Lower lobe of right lung (tissue), 2 donors: ENCODE results near the gene NOXO1. TPM values are rescaled to one million over a fixed set of nuclear protein-coding genes. Genes with fewer than 3 reads are reported as not detected.
A peak's percentile ranks its signal among the peaks of the same experiment; 100 is the strongest.
"Not testable (repeated sequence)": the region's sequence is repeated elsewhere in the genome, so short reads cannot be mapped to it uniquely, and the experiment has no call there.

Source experiments
- ATAC-seq, 2 donors: fragments of 200-7000 bp; cut with Tn5 transposase; one replicate each; pipeline ENCODE4 v1.9.1; 2020 to 2022; ENCODE audit warnings: mild to moderate bottlenecking in 2 of 2, moderate library complexity in 2 of 2
- DNase-seq: peaks from one replicate; pipeline ENCODE4 v3.0.0-alpha.2; 2020
- H3K27ac ChIP-seq: fragments of 200-600 bp; one replicate; pipeline ENCODE4 v1.8.0; 2022
- H3K27me3 ChIP-seq: fragments of 200-600 bp; one replicate; pipeline ENCODE4 v1.8.0; 2022; ENCODE audit warnings: low read depth
- H3K36me3 ChIP-seq: fragments of 200-600 bp; one replicate; pipeline ENCODE4 v1.8.0; 2022; ENCODE audit warnings: mild to moderate bottlenecking
- H3K4me1 ChIP-seq: fragments of 200-600 bp; one replicate; pipeline ENCODE4 v1.8.0; 2022
- H3K4me3 ChIP-seq: fragments of 200-600 bp; one replicate; pipeline ENCODE4 v1.8.0; 2022; ENCODE audit warnings: mild to moderate bottlenecking
- H3K9me3 ChIP-seq: fragments of 200-600 bp; one replicate; pipeline ENCODE4 v1.8.0; 2022
- intact Hi-C: fragments of 100-400 bp; cut with DNase I; formaldehyde crosslinking; loops from one replicate; pipeline ENCODE4 v1.11.0; 2022
- total RNA-seq: library from RNA; stranded (reverse); fragmentation: NEBNext Ultra II Directional; extraction: Animal tissue kit (Norgen Biotek cat#: 25700); gene quantifications from one replicate; pipeline ENCODE4 v1.2.1, GENCODE V29; 2021
- TF ChIP-seq, protein P1 (sequence below): fragments of 200-600 bp; IDR thresholded peaks from one replicate; pipeline ENCODE4 v1.8.0; 2022; ENCODE audit warnings: antibody characterized with exemption, mild to moderate bottlenecking
- donor health status: DM: no; HTN: yes; CAD: no; lungs with severe emphysema.

NOXO1 gene
- total RNA-seq, 1 donor from 2014 or later: 1.7 TPM

DNA sequence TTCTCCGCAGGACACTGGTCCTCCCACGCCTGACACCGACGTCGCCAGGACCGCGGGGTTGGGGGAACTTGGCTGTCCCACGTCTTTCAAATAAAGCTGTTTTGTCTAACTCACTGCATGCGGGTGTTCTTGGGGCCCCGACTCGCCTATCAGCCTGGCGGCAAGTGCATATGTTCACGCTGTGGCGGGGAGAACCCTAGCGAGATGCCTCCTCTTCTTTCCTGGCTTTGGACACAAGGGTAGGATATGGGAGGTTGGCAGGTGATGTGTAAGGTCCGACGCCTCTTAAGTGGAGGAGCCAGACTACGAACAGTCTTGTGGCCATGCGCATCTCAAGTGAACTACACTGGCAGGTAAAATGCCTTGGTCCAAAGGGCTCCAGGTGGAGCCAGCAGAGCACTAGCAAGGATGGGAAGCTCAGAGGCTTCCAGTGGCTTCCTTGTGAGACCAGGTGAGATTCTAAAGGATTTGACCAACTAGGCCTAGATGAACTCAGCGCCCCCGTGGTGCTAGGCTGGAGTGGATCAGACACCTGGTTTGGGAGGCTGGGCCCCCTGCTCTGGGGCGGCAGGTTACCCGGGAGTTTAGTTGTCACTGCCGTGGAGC is 15.8 kb downstream of the NOXO1 start:
- Histone ChIP-seq H3K27me3 (no peaks in the 10 kb centered on the region), H3K36me3 (peaks cover 26% of the 10 kb centered on the region), H3K9me3 (no peaks in the 10 kb centered on the region), H3K4me1 (peaks cover 33% of the 10 kb centered on the region), H3K27ac (peak overlapping the region; percentile 98), H3K4me3 (peak overlapping the region; percentile 92)
- DNase-seq: no peak
- intact Hi-C loops: no loop called here
- TF ChIP-seq, protein P1, sequence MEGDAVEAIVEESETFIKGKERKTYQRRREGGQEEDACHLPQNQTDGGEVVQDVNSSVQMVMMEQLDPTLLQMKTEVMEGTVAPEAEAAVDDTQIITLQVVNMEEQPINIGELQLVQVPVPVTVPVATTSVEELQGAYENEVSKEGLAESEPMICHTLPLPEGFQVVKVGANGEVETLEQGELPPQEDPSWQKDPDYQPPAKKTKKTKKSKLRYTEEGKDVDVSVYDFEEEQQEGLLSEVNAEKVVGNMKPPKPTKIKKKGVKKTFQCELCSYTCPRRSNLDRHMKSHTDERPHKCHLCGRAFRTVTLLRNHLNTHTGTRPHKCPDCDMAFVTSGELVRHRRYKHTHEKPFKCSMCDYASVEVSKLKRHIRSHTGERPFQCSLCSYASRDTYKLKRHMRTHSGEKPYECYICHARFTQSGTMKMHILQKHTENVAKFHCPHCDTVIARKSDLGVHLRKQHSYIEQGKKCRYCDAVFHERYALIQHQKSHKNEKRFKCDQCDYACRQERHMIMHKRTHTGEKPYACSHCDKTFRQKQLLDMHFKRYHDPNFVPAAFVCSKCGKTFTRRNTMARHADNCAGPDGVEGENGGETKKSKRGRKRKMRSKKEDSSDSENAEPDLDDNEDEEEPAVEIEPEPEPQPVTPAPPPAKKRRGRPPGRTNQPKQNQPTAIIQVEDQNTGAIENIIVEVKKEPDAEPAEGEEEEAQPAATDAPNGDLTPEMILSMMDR: no peak
- peak in 1 of 2 donors; percentile 2 for ATAC-seq

DNA sequence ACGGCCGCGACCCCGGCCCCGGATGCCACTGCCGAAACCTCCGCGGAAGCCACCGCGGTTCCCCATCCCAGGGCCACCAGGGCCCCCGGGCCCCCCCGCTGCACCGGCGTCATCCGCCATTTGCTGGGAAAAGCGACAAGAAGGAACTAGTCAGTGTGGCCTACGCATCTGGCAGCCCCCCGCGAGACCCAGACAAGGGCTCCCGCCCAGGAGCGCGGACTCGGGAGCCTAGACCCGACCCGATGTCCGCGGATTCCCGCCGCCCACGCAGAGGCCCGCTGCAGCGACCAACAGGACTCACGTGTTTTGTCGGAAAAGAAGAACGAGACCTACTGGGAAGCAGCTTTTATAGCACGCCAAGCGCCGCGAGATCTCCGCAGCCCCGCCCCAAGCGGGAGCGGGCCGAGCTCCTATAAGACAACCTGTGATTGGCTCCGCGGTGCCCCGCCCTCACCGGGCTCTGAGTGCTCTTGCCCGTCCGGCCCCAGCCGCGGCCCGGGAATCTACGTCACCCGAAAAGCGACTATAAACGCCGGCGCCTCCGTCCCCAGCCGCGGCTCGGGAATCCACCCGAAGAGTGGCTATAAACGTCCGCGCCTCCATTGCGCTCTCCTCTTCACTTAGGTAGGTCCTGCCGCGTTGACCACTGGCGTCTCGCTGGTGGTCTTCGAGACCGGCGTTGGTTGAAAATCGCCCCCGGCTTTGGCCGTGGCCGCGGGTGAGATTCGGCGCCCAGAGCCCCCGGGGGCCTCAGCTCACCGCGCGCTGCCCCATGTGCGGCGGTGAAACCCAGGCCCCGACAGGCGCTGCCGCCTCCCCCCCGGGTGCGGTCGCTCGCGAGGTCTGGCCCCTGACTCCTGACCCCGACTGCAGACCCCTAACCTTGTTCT is 16.5 kb downstream of the NOXO1 start, which contains the start of gene RPS2:
Gene RPS2 (minus strand): TSS at position 321 of the 890 bp plus-strand sequence. CDS start 201 bp downstream, at position 120.
- peak within 1 kb of the TSS; percentile 92 for H3K4me3 ChIP-seq
- peaks cover 26% of the 10 kb centered on the region for H3K36me3 ChIP-seq
- peak; percentile 100 for DNase-seq
- ATAC-seq: peak; percentile 97 to 99
- peaks cover 40% of the 10 kb centered on the region for H3K4me1 ChIP-seq
- H3K9me3 ChIP-seq: no peaks in the 10 kb centered on the region
- TF ChIP-seq, protein P1: no peak
- H3K27ac ChIP-seq: peak within 1 kb of the TSS; percentile 98
- no peaks in the 10 kb centered on the region for H3K27me3 ChIP-seq
- intact Hi-C loops: no loop called here

DNA sequence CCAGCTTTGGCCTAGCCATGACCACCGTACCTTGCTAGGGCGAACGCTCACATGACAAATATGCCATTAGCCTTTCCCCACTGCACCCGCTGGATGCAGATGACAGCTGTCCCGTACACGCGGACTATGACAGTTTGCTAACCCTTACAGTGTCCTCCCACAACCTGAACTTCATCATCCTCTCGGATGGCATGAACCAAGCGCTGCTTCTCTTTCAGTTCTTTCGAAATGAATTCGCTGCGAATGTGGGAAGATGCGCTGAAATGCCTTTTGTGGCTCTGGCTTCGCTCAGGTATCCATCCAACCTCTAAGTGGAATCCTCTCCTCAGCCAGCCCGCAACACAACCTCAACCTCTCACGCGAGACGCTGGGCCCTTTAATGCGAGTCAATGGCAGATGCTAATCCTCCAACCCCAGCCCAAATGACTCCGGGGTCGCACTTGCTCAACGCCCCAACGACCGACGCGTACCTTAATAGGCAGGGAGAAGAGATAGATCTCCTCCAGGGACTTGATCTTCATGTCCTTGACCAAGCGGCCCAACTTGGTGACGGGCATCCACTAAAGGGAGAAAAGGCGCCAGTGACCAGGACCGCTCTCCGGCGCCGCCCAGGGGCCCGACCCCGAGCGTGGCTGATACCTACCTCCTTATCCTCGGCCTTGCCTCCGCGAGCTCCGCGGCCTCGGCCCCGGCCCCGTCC is 17.3 kb downstream of the NOXO1 start:
- Histone ChIP-seq H3K9me3 (no peaks in the 10 kb centered on the region), H3K27me3 (no peaks in the 10 kb centered on the region), H3K4me3 (peak overlapping the region; percentile 92), H3K4me1 (peaks cover 42% of the 10 kb centered on the region), H3K36me3 (peaks cover 26% of the 10 kb centered on the region), H3K27ac (peak overlapping the region; percentile 98)
- ATAC-seq (peak; percentile 4 to 40), DNase-seq (no peak)
- TF ChIP-seq, protein P1: no peak
- intact Hi-C loops: no loop called here

DNA sequence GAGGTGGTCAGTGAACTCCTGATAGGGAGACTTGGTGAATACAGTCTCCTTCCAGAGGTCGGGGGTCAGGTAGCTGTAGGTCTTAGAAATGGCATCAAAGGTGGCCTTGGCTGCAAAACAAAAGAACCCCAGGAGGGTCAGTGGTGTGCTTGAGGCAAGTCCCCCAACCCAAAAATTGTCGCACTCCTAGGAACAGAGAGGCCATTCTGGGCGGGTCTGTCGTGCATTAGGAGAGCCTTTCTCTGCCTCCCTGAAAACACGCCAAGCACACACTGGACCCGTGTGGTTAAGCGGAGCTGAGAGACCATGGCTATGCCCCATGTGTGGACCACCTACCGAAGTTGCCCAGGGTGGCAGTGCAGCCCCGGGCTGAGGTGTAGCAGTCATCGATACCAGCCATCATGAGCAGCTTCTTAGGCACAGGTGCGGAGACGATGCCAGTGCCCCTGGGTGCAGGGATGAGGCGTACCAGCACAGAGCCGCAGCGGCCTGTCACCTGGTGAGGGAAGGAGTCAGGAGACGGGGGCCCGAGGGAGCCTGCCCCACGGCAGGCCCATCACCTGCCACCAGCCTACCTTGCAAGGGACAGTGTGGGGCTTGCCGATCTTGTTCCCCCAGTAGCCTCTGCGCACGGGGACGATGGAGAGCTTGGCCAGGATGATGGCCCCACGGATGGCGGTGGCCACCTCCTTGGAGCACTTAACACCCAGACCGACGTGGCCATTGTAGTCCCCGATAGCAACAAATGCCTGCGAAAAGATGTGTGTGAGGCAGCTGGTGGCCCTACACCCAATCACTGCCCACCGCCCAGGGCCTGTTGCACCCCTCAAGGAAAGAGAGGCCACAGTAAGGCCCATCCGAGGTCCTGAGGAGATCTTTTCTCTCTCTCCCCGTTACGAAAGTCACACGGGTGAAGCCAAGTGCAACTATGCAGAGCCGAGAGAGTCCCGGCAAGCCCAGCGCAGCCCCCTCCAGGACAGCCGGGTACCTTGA is 18.8 kb downstream of the NOXO1 start:
- H3K27me3 ChIP-seq, DNase-seq, intact Hi-C loops, H3K4me3 ChIP-seq, ATAC-seq, H3K27ac ChIP-seq, H3K9me3 ChIP-seq: not testable (repeated sequence)
- peaks cover 46% of the 10 kb centered on the region for H3K4me1 ChIP-seq
- H3K36me3 ChIP-seq: peaks cover 26% of the 10 kb centered on the region

DNA sequence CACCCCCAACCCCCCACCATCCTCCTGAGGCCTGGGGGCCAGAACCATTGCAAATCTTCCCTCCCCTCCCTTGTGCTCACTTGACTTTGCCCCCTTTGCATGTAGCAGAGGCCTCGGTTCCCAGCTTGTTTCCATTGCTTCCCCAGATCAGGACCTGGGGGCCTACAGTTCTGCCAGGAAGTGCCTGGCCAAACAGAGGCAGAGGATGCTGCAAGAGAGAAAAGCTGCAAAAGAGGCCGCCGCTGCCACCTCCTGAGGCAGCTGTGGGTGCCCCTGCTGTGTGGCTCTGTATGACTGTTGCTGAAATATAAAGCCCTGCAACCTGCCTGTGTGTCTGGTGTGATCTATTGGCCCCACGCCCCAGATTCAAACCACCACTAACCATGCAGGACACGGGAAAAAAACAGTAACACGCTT is 19.6 kb downstream of the NOXO1 start:
- no peak overlapping the region for H3K27ac ChIP-seq
- no peaks in the 10 kb centered on the region for H3K9me3 ChIP-seq
- H3K4me3 ChIP-seq: no peak overlapping the region
- intact Hi-C loops: no loop called here
- TF ChIP-seq, protein P1: no peak
- H3K4me1 ChIP-seq: peaks cover 46% of the 10 kb centered on the region
- no peaks in the 10 kb centered on the region for H3K27me3 ChIP-seq
- DNase-seq: no peak
- ATAC-seq: no peak
- peaks cover 26% of the 10 kb centered on the region for H3K36me3 ChIP-seq
